Progenitor cell of endocrine pancreas (in vitro differentiated cells): ENCODE results near the gene PAQR3. TPM values are rescaled to one million over a fixed set of nuclear protein-coding genes. Genes with fewer than 3 reads are reported as not detected.

Experiments used
- DNase-seq: peaks from one replicate; pipeline ENCODE4 v3.0.0; 2021; ENCODE audit warnings: low spot score; ENCODE audit not compliant: unreplicated experiment
- H3K27ac Mint-ChIP-seq: 2 replicates; pipeline ENCODE4 v1.8.0; 2021; ENCODE audit warnings: mild to moderate bottlenecking, moderate library complexity, mixed read lengths
- H3K27me3 Mint-ChIP-seq: 2 replicates; pipeline ENCODE4 v1.8.0; 2021; ENCODE audit warnings: mixed read lengths
- H3K36me3 Mint-ChIP-seq: 2 replicates; pipeline ENCODE4 v1.8.0; 2022; ENCODE audit warnings: mixed read lengths; ENCODE audit not compliant: insufficient read depth
- H3K4me1 Mint-ChIP-seq: 2 replicates; pipeline ENCODE4 v1.8.0; 2021; ENCODE audit warnings: low read depth, mixed read lengths
- H3K4me3 Mint-ChIP-seq: 2 replicates; pipeline ENCODE4 v1.8.0; 2021; ENCODE audit warnings: low read depth, mild to moderate bottlenecking, moderate library complexity, mixed read lengths
- H3K9me3 Mint-ChIP-seq: 2 replicates; pipeline ENCODE4 v1.8.0; 2021; ENCODE audit warnings: low read depth, mixed read lengths
- total RNA-seq: library from RNA; stranded (reverse); gene quantifications from 2 replicates; pipeline ENCODE4 v1.2.1, GENCODE V29; 2021
- TF ChIP-seq, protein P1 (sequence below): fragments of 200-600 bp; sonication (generic); IDR thresholded peaks from one replicate; pipeline ENCODE4 v1.5.0; 2021; ENCODE audit warnings: antibody characterized with exemption, mild to moderate bottlenecking; ENCODE audit not compliant: unreplicated experiment

PAQR3 gene
- total RNA-seq, 1 donor from 2014 or later = 16.2 TPM

DNA sequence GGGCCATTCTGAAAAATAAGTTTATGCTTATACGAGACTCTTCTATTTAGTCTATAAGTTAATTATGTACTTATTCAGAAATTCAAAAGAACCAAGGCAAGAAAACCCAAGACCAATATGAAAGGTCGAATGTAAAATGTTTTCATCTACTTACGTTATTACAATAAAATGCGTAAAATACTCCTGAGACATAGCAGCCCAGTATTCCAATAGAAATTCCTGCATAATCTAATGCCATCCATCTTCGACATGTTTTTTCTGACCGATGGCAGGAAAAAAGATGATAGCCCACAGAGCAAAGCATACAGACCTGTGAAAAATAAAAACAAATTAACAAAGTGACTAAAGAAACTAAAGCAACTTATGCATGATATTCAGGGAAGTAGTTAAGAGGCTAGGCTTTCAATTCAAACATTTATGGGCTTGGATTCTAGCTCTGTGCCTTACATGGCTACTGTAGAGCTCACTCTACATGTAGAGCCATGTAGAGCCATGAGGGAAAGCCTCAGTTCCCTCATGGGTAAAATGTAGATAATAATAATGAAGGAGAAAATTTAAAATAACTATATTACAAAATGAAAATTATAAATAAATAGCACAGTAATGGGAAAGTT is 9.1 kb downstream of the PAQR3 start:
- H3K4me3 Mint-ChIP-seq = no peak overlapping the region
- H3K4me1 Mint-ChIP-seq = peaks cover 13% of the 10 kb centered on the region
- no peaks in the 10 kb centered on the region for H3K27me3 Mint-ChIP-seq
- TF ChIP-seq, protein P1, sequence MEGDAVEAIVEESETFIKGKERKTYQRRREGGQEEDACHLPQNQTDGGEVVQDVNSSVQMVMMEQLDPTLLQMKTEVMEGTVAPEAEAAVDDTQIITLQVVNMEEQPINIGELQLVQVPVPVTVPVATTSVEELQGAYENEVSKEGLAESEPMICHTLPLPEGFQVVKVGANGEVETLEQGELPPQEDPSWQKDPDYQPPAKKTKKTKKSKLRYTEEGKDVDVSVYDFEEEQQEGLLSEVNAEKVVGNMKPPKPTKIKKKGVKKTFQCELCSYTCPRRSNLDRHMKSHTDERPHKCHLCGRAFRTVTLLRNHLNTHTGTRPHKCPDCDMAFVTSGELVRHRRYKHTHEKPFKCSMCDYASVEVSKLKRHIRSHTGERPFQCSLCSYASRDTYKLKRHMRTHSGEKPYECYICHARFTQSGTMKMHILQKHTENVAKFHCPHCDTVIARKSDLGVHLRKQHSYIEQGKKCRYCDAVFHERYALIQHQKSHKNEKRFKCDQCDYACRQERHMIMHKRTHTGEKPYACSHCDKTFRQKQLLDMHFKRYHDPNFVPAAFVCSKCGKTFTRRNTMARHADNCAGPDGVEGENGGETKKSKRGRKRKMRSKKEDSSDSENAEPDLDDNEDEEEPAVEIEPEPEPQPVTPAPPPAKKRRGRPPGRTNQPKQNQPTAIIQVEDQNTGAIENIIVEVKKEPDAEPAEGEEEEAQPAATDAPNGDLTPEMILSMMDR = no peak
- peaks cover 14% of the 10 kb centered on the region for H3K36me3 Mint-ChIP-seq
- H3K27ac Mint-ChIP-seq = no peak overlapping the region
- H3K9me3 Mint-ChIP-seq = peaks cover 3% of the 10 kb centered on the region
- DNase-seq = no peak

DNA sequence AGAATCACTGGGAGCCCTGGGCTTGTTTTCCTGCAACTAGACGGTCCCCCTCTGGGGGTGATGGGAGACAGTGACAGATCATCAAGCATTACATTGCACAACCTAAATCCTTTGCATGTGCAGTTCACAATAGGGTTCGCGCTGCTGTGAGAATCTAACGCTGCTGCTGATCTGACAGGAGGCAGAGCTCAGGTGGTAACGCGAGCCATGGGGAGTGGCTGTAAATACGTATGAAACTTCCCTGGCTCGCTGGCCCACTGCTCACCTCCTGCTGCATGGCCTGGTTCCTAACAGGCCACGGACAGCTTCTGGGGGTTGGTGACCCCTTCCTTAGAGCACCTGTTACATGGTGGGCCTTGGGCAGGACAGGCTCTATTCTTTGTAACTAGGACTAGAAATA is 10.4 kb downstream of the PAQR3 start:
- TF ChIP-seq, protein P1 = no peak

DNA sequence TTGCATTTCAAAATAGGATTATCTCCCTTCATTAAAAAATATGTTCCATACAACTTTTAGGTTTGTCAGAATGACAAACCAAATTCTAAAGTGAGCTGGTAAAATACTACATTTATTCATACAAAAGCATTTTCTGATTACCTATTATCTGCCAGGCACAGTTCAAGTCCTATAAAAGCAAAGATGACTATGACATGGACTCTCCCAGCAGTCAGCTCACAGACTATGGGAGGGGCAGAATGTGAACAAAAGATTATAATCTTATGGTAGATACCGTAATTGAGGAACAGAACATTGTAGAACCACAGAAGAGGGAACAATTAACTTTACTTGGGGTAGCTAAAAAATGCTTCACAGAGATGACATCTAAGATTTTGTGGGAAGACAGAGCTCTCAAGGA is 12.4 kb downstream of the PAQR3 start:
- H3K4me1 Mint-ChIP-seq = no peaks in the 10 kb centered on the region
- H3K9me3 Mint-ChIP-seq = peaks cover 3% of the 10 kb centered on the region
- no peaks in the 10 kb centered on the region for H3K27me3 Mint-ChIP-seq
- TF ChIP-seq, protein P1 = no peak
- H3K4me3 Mint-ChIP-seq = no peak overlapping the region
- no peak overlapping the region for H3K27ac Mint-ChIP-seq
- H3K36me3 Mint-ChIP-seq = peaks cover 15% of the 10 kb centered on the region
- no peak for DNase-seq

More for the DNA sequence above, 10.4 kb downstream of the PAQR3 start:
- Mint-ChIP-seq H3K27me3 (no peaks in the 10 kb centered on the region), H3K4me1 (peaks cover 7% of the 10 kb centered on the region), H3K9me3 (peaks cover 3% of the 10 kb centered on the region), H3K4me3 (no peak overlapping the region), H3K27ac (peak overlapping the region; percentile 22), H3K36me3 (peaks cover 14% of the 10 kb centered on the region)
- no peak for DNase-seq

DNA sequence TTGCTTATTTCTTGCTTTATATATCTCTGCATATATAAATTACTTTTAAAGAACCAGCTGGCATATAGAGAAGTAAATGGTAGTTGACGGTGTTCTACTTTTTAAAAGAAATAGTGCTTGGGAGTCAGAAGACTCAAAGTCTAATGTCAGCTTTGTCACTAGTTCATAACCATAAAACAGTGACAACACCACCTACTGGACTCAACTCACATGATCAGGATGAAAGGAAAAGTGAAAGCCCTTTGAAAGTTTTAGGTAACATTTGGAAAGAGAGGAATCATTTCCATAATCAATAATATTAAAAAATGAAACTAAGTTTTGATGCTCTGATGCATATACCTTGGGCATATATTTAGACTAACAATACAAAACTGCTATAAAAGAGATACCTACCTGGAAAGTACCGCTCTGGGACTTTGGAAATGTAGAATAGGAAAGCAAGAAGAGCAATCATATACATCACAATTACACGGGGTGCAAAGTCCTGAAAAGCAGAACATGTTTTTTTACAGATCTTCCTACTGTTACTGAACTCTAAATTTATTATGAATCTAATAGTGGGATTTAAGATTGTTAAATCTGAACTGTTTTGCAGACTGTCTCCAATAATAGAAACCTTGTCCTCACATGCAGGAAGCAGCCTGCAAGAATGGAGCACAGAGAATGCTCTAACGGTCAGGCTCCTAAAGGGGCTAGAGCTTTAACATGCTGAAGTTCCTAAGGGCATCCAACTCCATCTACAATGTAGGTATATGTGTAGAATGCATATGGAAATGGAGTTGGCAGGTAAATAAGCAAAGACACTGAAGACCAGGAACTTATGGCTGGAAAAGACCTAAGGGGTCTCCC is 15.6 kb downstream of the PAQR3 start:
- Mint-ChIP-seq H3K9me3 (no peaks in the 10 kb centered on the region), H3K4me1 (no peaks in the 10 kb centered on the region), H3K36me3 (peaks cover 7% of the 10 kb centered on the region), H3K27ac (no peak overlapping the region), H3K27me3 (no peaks in the 10 kb centered on the region), H3K4me3 (no peak overlapping the region)
- no peak for DNase-seq
- TF ChIP-seq, protein P1 = peak; percentile 17

DNA sequence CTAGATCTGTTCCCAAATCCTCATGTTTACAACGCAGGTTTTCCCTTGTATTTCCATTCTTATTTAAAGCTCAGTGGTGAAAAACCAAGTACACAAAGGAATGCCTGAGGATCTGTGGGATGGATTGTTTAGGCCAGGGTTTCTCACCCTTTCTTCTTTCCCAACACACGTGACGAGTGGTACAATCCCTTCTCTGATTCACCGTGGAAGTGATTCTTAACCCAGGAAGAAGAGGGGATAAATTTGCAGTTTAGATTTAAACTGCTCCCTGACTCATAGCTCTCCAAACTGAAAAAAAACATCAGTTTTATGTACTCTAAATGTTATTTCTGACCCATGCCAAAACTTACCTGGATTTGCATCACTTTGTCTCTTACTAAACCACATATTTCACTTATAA is 17.0 kb downstream of the PAQR3 start:
- H3K4me1 Mint-ChIP-seq = no peaks in the 10 kb centered on the region
- no peak overlapping the region for H3K4me3 Mint-ChIP-seq
- H3K27me3 Mint-ChIP-seq = no peaks in the 10 kb centered on the region
- peaks cover 6% of the 10 kb centered on the region for H3K36me3 Mint-ChIP-seq
- DNase-seq = no peak
- TF ChIP-seq, protein P1 = no peak
- no peak overlapping the region for H3K27ac Mint-ChIP-seq
- no peaks in the 10 kb centered on the region for H3K9me3 Mint-ChIP-seq
